Mucosa of descending colon (tissue), 3 donors: ENCODE measurements around the gene OPCML. TPM values are rescaled to one million over a fixed set of nuclear protein-coding genes. Genes with fewer than 3 reads are reported as not detected.

Source experiments
- ATAC-seq: fragments of 200-7000 bp; cut with Tn5 transposase; one replicate; pipeline ENCODE4 v1.9.1; 2020; ENCODE audit warnings: mild to moderate bottlenecking, moderate library complexity
- DNase-seq, 3 donors: peaks; one replicate each; pipeline ENCODE4 v3.0.0-alpha.2; 2020
- H3K36me3 ChIP-seq: fragments of 200-600 bp; one replicate; pipeline ENCODE4 v1.8.0; 2021; ENCODE audit warnings: low read depth, mild to moderate bottlenecking
- H3K4me1 ChIP-seq: fragments of 200-600 bp; one replicate; pipeline ENCODE4 v1.8.0; 2021; ENCODE audit warnings: low read depth, mild to moderate bottlenecking
- H3K4me3 ChIP-seq: fragments of 200-600 bp; one replicate; pipeline ENCODE4 v1.8.0; 2021; ENCODE audit warnings: mild to moderate bottlenecking
- H3K9me3 ChIP-seq: fragments of 200-600 bp; one replicate; pipeline ENCODE4 v1.8.0; 2021; ENCODE audit warnings: mild to moderate bottlenecking
- intact Hi-C, 2 donors: fragments of 100-400 bp; cut with DNase I in 1 of 2; cut with micrococcal nuclease in 1 of 2; formaldehyde crosslinking; loops; one replicate each; pipeline versions ENCODE4 v1.11.0 to v1.11.1; 2022; cut with DNase I, micrococcal nuclease
- total RNA-seq, 3 donors: library from RNA; stranded (reverse); fragmentation: NEBNext Ultra II Directional in 2 of 3; extraction: Animal tissue kit (Norgen Biotek cat#: 25700) in 2 of 3; gene quantifications; one replicate each; pipeline versions ENCODE4 v1.2.1 to v1.2.4, GENCODE V29; 2021 to 2023
- TF ChIP-seq, protein P1 (sequence below): fragments of 200-600 bp; IDR thresholded peaks from one replicate; pipeline ENCODE4 v1.8.0; 2022; ENCODE audit warnings: antibody characterized with exemption, mild to moderate bottlenecking
- donor health status: DM: no; HTN: no; CAD: no; lungs with moderate emphysema.
- donor health status: DM: no; HTN: no; CAD: no.
- donor health status: DM: no; HTN: yes; CAD: no.

Gene OPCML
- total RNA-seq, 3 donors from 2014 or later: 0.10 to 0.47 TPM; not detected in 1

DNA sequence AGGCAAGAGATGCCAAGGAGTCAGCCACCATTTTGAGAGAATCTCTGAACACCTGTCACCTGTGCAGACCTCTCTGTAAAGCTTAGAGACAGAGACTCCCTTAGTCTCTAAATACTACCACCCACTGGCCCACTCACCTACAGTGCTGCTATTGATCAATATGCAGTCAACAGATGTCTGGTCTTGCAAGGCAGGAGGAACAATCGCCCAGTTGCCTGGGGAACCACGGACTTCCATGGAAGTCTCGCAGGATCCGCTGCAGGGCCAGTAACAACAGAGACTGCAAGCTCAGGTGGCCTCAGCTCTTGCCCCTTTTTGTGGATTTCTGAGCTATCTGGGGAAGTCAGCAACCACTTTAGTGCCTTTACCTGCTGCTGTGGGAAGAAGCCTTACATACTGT is 195.1 kb downstream of the OPCML start:
- DNase-seq (no peak), ATAC-seq (no peak)
- intact Hi-C loops: no loop called here

DNA sequence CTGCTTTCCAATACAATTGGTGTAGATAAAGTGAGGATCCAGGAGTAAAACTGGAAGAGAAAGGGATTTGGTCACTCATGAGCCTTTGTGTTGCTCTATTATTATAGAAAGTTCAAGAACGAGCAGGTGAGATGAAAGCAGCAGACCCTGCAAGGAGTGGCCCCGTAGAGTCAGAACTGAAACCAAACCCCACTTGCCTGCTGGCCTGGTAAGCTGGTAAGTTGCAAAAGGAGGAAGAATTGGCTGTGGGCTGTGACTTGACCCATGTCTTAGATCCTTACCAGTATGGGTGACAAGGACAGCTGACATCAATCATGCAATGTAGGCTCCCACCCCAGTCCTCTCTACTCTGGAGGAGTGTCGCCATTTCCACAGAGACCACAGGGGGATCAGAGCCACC is 201.3 kb downstream of the OPCML start:
- TF ChIP-seq, protein P1, sequence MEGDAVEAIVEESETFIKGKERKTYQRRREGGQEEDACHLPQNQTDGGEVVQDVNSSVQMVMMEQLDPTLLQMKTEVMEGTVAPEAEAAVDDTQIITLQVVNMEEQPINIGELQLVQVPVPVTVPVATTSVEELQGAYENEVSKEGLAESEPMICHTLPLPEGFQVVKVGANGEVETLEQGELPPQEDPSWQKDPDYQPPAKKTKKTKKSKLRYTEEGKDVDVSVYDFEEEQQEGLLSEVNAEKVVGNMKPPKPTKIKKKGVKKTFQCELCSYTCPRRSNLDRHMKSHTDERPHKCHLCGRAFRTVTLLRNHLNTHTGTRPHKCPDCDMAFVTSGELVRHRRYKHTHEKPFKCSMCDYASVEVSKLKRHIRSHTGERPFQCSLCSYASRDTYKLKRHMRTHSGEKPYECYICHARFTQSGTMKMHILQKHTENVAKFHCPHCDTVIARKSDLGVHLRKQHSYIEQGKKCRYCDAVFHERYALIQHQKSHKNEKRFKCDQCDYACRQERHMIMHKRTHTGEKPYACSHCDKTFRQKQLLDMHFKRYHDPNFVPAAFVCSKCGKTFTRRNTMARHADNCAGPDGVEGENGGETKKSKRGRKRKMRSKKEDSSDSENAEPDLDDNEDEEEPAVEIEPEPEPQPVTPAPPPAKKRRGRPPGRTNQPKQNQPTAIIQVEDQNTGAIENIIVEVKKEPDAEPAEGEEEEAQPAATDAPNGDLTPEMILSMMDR: no peak
- no peak for ATAC-seq
- Histone ChIP-seq H3K4me3 (no peak overlapping the region), H3K4me1 (no peaks in the 10 kb centered on the region), H3K36me3 (no peaks in the 10 kb centered on the region), H3K9me3 (no peaks in the 10 kb centered on the region)
- intact Hi-C loops: no loop called here
- DNase-seq: no peak

More for the DNA sequence above, 195.1 kb downstream of the OPCML start:
- no peaks in the 10 kb centered on the region for H3K36me3 ChIP-seq
- TF ChIP-seq, protein P1: no peak
- no peak overlapping the region for H3K4me3 ChIP-seq
- no peaks in the 10 kb centered on the region for H3K9me3 ChIP-seq
- no peaks in the 10 kb centered on the region for H3K4me1 ChIP-seq

DNA sequence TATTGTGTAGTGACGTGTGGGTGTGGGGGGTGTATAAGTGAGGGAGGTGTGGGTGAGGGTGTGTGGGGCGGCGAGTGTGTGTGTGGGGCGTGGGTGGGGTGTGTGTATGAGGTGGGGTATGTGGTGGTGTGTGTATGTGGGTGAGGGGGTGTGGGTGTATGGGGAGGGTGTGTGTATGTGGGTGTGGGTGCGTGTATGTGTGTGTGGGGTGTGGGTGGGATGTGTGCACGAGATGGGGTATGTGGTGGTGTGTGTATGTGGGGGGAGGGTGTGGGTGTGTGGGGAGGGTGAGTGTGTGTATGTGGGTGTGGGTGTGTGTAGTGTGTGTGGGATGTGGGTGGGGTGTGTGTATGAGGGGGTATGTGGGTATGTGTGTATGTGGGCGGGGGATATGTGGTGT is 205.5 kb downstream of the OPCML start:
- no peak for DNase-seq
- Histone ChIP-seq H3K4me1 (no peaks in the 10 kb centered on the region), H3K36me3 (no peaks in the 10 kb centered on the region), H3K4me3 (no peak overlapping the region), H3K9me3 (no peaks in the 10 kb centered on the region)
- TF ChIP-seq, protein P1: no peak
- no peak for ATAC-seq
- intact Hi-C loops: no loop called here

GRCh38 chr11:133326332-133326731 is 206.0 kb downstream of the OPCML start:
- intact Hi-C loops: no loop called here
- DNase-seq: no peak
- Histone ChIP-seq H3K4me3 (no peak overlapping the region), H3K4me1 (no peaks in the 10 kb centered on the region), H3K9me3 (no peaks in the 10 kb centered on the region), H3K36me3 (no peaks in the 10 kb centered on the region)
- no peak for ATAC-seq
- TF ChIP-seq, protein P1: no peak

- TF ChIP-seq, protein P1: no peak
- H3K36me3 ChIP-seq: no peaks in the 10 kb centered on the region
- no peaks in the 10 kb centered on the region for H3K9me3 ChIP-seq
- H3K4me3 ChIP-seq: no peak overlapping the region
- H3K4me1 ChIP-seq: no peaks in the 10 kb centered on the region
- intact Hi-C loops: no loop called here
- no peak for ATAC-seq
- DNase-seq: no peak
Measured at GRCh38 chr11:133325711-133326110, 206.6 kb downstream of the OPCML start.

DNA sequence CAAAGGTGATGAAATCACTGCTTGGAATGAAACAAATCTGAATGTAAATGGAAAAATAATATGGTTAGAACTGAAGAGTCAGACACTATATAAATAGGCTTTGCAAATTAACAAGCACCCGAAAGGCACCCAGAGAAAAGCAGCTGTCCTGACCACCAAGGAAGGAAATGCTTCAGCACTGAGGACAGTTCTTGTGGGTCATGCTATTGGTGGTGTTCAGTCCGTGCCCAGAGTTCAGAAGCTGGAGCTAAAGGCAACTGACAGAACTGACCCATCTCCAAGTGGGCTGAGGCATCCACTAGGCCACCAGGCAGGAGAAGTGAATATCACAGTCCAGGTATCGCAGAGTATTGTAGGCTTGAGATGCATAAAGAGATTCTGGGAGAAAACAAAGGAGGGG is 208.9 kb downstream of the OPCML start:
- Histone ChIP-seq H3K9me3 (no peaks in the 10 kb centered on the region), H3K4me3 (no peak overlapping the region), H3K4me1 (no peaks in the 10 kb centered on the region), H3K36me3 (no peaks in the 10 kb centered on the region)
- ATAC-seq (no peak), DNase-seq (no peak)
- intact Hi-C loops: no loop called here
- TF ChIP-seq, protein P1: no peak
